ENCODE measurements around the gene NKAIN2.

DNA sequence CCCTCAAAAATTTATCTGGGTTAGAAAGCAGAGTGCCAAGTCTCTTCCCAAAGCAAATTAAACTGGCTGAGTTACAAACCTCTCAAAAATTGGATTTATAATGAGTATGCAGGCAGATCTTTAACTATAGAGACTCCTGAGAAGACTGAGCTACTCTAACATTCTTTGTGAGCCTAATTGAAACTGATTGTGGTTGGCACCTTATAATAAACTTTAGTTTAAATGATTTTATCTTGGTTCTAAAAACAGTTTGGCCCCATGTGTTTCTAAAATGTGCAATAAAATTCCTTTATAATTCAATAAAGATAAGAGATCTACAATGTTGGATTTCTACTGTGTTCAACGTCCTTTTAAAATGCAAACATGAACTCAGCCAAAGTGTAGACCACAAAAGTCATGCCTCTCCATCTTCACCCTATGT is 678.4 kb downstream of the NKAIN2 start:
- TF ChIP-seq, protein P1, sequence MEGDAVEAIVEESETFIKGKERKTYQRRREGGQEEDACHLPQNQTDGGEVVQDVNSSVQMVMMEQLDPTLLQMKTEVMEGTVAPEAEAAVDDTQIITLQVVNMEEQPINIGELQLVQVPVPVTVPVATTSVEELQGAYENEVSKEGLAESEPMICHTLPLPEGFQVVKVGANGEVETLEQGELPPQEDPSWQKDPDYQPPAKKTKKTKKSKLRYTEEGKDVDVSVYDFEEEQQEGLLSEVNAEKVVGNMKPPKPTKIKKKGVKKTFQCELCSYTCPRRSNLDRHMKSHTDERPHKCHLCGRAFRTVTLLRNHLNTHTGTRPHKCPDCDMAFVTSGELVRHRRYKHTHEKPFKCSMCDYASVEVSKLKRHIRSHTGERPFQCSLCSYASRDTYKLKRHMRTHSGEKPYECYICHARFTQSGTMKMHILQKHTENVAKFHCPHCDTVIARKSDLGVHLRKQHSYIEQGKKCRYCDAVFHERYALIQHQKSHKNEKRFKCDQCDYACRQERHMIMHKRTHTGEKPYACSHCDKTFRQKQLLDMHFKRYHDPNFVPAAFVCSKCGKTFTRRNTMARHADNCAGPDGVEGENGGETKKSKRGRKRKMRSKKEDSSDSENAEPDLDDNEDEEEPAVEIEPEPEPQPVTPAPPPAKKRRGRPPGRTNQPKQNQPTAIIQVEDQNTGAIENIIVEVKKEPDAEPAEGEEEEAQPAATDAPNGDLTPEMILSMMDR (conservative IDR thresholded peaks at IDR 0.05), result no peak
- no peak for TF ChIP-seq ZFX (IDR thresholded peaks at IDR 0.05)

Data from C4-2B (cell line).